ENCODE results near the gene MXD4.
"Not testable (repeated sequence)": the region's sequence is repeated elsewhere in the genome, so short reads cannot be mapped to it uniquely, and the experiment has no call there.

The MXD4 gene

DNA sequence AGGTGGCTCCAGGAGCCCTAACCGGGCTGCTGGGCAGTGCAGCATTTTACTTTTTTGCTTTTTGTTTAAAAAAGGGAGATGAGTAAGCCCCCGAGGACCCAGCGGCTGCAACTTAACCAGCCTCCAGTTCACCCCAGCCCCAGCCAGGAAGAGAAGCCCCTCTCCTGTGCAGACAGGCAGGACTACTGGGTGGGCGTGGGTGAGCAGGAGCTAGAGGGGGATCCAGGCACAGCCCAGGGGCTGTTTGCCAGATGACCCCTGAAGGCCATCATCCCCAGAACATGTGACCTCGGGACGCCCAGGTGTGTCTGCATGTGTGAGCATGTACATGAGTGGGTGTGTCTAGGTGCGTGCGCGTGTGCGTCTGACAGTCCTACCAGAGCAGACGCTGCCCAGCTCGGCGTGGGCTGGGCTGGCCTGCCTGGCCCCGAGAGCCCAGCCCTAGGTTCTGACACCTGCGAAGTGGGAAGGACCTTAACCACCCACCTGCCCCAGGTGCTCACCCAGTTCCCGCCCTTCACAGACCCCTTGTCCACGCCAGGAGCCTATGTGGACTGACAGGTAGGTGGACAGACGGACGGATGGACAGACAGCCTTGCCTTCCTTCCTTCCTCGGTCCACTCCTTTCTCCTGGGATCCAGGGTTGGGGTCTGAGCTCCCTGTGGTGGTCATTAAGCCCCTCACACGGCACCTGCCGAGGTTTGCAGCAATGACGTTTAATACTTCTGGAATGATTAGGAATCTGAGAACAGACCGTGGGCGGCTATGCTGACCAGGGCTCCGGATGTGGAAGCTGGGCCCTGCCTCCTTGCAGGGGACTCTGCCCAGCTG is 12.2 kb downstream of the MXD4 start:
- DNase-seq: no peak

- no peak for DNase-seq
These were observed 13.1 kb downstream of the MXD4 start for GRCh38 chr4:2248821-2249261.

DNA sequence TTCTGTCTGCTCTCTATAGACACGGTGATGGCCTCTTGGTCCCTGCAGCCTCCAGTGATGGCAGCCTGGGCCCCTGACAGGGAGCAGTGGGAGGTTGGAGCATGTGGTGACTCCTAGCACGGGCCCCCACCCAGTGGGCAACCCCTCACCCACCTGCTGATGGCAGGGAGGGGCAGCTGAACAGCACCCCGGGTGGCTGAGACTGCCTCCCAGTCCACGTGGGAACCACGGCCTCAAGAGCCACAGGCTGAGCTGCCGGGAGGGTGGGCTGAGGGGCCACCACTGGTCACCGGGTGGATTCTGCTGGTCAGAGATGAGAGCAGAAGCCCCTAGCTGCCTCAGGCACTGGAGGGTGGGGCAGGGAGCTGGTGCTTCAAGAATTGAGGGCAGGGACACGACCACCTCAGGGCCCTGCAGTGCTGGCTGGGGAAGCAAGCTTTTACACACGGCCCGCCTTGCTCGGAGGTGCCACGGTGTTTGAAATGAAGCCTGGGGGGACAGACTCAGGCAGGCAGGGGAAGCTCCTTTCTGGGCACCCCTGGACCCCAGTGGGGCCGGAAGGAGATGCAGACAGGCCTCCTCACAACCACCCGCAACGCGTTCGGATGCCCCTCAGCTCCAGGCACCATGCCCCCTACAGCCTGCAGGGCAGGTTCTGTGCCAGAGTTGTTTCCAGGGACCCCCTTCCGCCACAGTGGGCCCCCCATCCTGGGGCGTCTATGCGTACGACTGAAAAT is 13.7 kb downstream of the MXD4 start:
- no peak for DNase-seq

- no peak for DNase-seq
These were observed 14.5 kb downstream of the MXD4 start for GRCh38 chr4:2247128-2248043.

DNA sequence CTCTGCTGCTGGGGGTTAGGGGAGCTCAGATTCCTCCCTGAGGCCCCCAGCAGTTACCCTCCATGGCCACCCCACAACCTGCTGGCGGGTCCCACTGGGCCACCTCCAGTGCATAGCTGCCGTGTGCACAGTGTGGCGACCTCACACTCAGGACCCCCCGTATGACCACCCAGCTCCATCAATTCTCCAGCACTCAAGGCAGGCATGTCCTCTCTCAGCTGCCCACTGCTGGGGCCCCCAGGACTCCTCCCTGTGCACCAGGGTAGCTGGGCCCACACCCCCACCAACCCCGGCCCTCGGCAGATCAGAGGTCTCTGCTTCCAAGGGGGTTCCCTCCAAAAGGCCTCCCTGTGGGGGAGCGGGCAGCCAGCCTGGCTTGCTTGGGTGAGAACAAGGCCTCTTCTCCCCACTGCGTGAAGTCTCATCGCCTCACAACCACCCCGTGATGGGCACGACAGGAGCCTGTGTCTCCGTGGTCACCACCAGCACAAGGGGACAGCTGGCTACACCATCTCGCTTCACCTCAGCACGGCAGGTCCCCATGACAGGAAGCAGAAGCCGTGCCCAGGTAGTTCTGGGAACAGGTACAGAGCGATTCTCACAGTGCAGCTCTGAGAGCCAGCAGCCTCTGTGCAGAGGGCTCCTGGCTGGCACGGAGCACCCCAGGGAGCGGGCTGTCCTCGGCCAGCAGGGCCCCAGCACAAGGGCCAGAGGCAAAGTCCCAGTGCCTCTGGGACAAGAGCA is 15.4 kb downstream of the MXD4 start:
- DNase-seq: no peak

- no peak for DNase-seq
These were observed 16.1 kb downstream of the MXD4 start for GRCh38 chr4:2245787-2246275.

GRCh38 chr4:2245057-2245786 is 16.7 kb downstream of the MXD4 start:
- no peak for DNase-seq

DNA sequence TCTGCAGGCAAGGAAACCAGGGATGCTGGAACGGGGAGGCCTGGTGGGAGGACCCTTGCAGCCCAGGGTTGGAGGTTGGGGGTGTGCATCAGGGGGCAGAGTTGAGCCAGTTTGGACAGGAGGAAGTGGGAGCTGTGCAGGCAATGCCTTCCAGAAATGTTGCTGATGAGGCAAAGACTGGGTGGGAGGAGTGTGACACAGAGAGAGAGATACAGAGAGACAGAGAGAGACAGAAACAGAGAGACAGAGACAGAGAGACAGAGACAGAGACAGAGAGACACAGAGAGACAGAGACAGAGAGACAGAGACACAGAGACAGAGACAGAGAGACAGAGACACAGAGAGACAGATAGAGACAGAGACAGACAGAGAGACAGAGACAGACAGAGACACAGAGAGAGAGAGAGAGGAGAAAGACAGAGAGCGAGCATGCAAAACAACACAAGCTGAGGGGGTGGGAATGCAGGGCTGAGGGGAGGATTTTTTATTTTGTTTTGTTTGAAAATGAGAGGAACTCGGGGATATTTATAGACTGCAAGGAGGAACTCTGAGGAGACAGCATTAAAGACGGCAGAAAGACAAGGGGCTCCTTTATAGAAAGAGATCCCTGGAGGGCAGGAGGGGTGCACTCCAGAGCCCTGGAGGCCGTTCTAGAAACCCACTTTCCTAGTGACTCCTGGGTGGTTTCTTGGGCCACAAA is 18.1 kb downstream of the MXD4 start:
- DNase-seq: no peak

- peak; percentile 99 for DNase-seq
These were observed 20.2 kb downstream of the MXD4 start, which contains the start of the genes HAUS3 and POLN for GRCh38 chr4:2241410-2242353. Gene HAUS3, minus strand, starts transcription at chr4:2242121. Its CDS starts 1,175 bp downstream, at chr4:2240946. Gene POLN, minus strand, starts transcription at chr4:2242121. Its CDS starts 12,890 bp downstream, at chr4:2229231.

DNA sequence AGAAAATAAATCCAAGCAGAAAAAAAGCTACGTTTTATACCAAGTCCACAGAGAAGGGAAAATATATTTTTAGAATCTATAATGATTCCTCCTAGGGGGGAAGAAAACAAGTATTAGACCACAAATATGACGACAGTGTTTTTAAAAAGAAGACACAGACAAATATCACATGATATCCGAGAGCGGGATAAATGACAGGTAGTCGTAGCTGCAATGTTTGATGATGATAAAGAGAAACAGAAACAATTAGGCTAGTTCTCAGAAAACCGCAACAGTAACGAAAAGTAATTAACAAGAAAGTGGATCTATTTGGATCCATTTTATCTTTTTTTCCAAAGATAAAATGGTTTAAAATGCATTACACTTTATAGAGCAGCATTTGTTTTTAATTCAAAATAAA is 20.9 kb downstream of the MXD4 start:
- no peak for DNase-seq

- DNase-seq: no peak
These were observed 24.8 kb downstream of the MXD4 start for GRCh38 chr4:2236944-2237666.

- DNase-seq: no peak
These were observed 30.8 kb downstream of the MXD4 start for GRCh38 chr4:2231082-2231481.

- DNase-seq: no peak
These were observed 35.6 kb downstream of the MXD4 start for GRCh38 chr4:2226261-2226660.

DNA sequence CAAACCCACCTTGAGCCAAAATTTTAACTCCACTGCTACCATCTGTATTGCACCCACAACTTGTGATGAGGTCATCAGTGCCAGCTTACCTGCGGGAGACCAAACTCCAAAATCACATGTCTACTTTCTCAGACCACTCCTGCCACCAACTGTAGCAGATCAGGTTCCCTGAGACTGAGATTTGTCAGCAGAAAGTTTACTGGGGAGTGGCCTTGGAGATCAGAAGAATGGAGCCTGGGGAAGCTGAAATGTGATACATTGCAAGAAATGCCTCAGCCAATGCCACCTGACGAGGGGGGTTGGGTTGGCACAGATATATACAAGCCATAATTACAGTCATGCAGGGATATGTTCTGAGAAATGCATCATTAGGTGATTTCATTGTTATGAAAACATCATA is 39.1 kb downstream of the MXD4 start:
- no peak for DNase-seq

GRCh38 chr4:2221378-2221777 is 40.5 kb downstream of the MXD4 start:
- not testable (repeated sequence) for DNase-seq

GRCh38 chr4:2220016-2220630 is 41.8 kb downstream of the MXD4 start:
- peak; percentile 65 for DNase-seq

DNA sequence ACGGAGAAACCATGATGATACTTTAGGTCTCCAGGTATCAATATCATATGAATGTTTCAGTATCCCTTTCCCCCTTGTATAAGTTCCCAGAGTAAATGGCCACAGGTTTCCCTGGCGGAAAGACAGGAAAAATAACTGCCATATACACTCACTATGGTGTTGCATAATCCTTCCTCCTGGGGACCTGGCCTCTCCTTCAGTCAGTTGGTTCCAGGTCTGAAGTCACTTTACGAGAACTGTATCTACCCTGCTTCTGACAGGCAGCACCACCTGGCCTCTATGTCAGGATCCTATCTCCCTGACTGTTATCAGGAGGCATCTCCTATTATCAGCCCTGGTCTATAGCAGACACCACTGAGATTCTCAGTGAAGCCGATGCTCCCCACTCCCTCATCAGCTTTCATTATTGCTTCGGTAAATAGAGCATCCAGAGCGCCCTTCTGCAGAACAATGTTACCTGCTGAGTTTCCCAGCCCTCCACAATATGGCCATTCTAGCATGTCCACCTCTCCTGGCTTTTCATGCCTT is 42.6 kb downstream of the MXD4 start:
- DNase-seq: no peak

- no peak for DNase-seq
These were observed 43.5 kb downstream of the MXD4 start for GRCh38 chr4:2218436-2218835.

Data from activated effector memory CD4-positive, alpha-beta T cell treated with Interleukin-2 at 50 U/mL for 16 hours (primary cell).